ENCODE measurements around the gene ARFIP1.

DNA sequence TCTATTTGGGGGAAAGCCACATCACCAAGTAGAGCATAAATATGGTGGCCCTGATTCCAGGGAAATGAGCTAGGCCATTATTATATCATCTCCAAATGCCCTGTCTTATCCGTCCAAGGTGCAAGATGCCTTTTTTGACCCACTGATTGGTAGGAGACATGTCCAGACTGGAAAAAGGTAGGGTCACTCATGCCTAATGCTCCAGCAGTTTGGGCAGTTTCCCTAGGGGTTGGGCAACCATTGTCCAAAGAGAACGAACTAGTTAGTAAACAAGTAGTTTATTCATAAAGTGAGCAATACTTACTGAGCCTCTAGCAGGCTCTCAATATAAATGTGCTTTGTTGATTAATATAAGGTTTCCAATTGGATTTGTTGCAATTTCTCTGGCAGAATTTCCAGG is 162.6 kb downstream of the ARFIP1 start:
- no peak for TF ChIP-seq GATA1 (IDR thresholded peaks at IDR 0.05; ENCODE audit: low read depth, low read length)
- TF ChIP-seq POLR2A (IDR thresholded peaks at IDR 0.05; ENCODE audit: low read length): no peak

Data from erythroblast (primary cell).